Ishikawa (cell line): ENCODE data around the gene DEAF1.

Experiments
- CEBPB ChIP-seq: IDR thresholded peaks from 2 replicates; pipeline ENCODE4 v1.6.1; 2012
- EGR1 ChIP-seq: IDR thresholded peaks from 2 replicates; pipeline ENCODE4 v1.6.1; 2012
- EP300 ChIP-seq: IDR thresholded peaks from 2 replicates; pipeline ENCODE4 v1.6.1; 2012; ENCODE audit warnings: borderline replicate concordance
- FOXM1 ChIP-seq: IDR thresholded peaks from 2 replicates; pipeline ENCODE4 v1.6.1; 2012; ENCODE audit warnings: low read depth, borderline replicate concordance
- NFIC ChIP-seq: IDR thresholded peaks from 2 replicates; pipeline ENCODE4 v1.6.1; 2012
- TAF1 ChIP-seq: IDR thresholded peaks from 2 replicates; pipeline ENCODE4 v1.6.1; 2012; ENCODE audit warnings: low read depth, mild to moderate bottlenecking
- TCF12 ChIP-seq: IDR thresholded peaks from 2 replicates; pipeline ENCODE4 v1.6.1; 2012; ENCODE audit warnings: low read depth
- TEAD4 ChIP-seq: IDR thresholded peaks from 2 replicates; pipeline ENCODE4 v1.6.1; 2012
- YY1 ChIP-seq: IDR thresholded peaks from 2 replicates; pipeline ENCODE4 v1.6.1; 2012; ENCODE audit warnings: low read depth
- TF ChIP-seq, protein P1 (sequence below): IDR thresholded peaks from 2 replicates; pipeline ENCODE4 v1.6.1; 2012
- TF ChIP-seq, protein P2 (sequence below): IDR thresholded peaks from 2 replicates; pipeline ENCODE4 v1.6.1; 2012; ENCODE audit warnings: low read depth, mild to moderate bottlenecking
- TF ChIP-seq, protein P3 (sequence below): IDR thresholded peaks from 2 replicates; pipeline ENCODE4 v1.6.1; 2012

DNA sequence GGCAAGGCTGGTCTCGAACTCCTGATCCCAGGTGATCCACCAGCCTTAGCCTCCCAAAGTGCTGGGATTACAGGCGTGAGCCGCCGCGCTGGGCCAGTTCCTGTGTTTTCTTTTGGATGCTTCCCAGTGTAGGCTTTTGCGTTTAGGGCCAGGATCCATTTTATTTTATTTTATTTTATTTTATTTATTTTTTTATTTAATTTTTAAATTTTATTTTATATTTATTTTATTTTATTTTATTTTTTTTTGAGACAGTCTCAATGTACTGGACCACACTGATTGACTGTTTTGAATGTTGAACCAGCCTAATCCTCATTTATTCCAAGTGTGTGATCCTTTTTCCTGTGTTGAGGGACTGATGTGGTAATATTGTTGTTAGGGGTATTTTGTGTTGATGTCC lies 19.4 kb upstream of the DEAF1 start:
- TF ChIP-seq, protein P1, sequence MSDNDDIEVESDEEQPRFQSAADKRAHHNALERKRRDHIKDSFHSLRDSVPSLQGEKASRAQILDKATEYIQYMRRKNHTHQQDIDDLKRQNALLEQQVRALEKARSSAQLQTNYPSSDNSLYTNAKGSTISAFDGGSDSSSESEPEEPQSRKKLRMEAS, result no peak
- TF ChIP-seq TCF12 (no peak), EP300 (no peak), EGR1 (no peak), TAF1 (no peak), FOXM1 (no peak), NFIC (no peak), CEBPB (no peak), YY1 (no peak), TEAD4 (no peak)
- TF ChIP-seq, protein P2, sequence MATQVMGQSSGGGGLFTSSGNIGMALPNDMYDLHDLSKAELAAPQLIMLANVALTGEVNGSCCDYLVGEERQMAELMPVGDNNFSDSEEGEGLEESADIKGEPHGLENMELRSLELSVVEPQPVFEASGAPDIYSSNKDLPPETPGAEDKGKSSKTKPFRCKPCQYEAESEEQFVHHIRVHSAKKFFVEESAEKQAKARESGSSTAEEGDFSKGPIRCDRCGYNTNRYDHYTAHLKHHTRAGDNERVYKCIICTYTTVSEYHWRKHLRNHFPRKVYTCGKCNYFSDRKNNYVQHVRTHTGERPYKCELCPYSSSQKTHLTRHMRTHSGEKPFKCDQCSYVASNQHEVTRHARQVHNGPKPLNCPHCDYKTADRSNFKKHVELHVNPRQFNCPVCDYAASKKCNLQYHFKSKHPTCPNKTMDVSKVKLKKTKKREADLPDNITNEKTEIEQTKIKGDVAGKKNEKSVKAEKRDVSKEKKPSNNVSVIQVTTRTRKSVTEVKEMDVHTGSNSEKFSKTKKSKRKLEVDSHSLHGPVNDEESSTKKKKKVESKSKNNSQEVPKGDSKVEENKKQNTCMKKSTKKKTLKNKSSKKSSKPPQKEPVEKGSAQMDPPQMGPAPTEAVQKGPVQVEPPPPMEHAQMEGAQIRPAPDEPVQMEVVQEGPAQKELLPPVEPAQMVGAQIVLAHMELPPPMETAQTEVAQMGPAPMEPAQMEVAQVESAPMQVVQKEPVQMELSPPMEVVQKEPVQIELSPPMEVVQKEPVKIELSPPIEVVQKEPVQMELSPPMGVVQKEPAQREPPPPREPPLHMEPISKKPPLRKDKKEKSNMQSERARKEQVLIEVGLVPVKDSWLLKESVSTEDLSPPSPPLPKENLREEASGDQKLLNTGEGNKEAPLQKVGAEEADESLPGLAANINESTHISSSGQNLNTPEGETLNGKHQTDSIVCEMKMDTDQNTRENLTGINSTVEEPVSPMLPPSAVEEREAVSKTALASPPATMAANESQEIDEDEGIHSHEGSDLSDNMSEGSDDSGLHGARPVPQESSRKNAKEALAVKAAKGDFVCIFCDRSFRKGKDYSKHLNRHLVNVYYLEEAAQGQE, result no peak
- TF ChIP-seq, protein P3, sequence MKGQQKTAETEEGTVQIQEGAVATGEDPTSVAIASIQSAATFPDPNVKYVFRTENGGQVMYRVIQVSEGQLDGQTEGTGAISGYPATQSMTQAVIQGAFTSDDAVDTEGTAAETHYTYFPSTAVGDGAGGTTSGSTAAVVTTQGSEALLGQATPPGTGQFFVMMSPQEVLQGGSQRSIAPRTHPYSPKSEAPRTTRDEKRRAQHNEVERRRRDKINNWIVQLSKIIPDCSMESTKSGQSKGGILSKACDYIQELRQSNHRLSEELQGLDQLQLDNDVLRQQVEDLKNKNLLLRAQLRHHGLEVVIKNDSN, result no peak
